ENCODE results near the gene RARA. TPM values are rescaled to one million over a fixed set of nuclear protein-coding genes. Genes with fewer than 3 reads are reported as not detected.

RARA gene
- polyA plus RNA-seq, 1 donor from 2014 or later = 6.6 TPM

GRCh38 chr17:40313668-40314583 lies 4.9 kb downstream of the RARA start:
- Histone ChIP-seq H3K9ac (ENCODE audit: low read length) (no peak overlapping the region), H3K9me3 (ENCODE audit: low read length) (no peaks in the 10 kb centered on the region), H3K27ac (ENCODE audit: low read length) (no peak overlapping the region), H3K36me3 (ENCODE audit: insufficient read depth, low read length) (no peaks in the 10 kb centered on the region), H3K4me3 (ENCODE audit: low read length) (no peak overlapping the region), H3F3A (ENCODE audit: insufficient read depth, low read length, poor library complexity, severe bottlenecking) (no peaks in the 10 kb centered on the region), H3K4me2 (ENCODE audit: low read length) (no peak overlapping the region), H3K79me2 (replicated peaks; ENCODE audit: insufficient read depth, low read length) (peaks cover 4% of the 10 kb centered on the region), H3K27me3 (ENCODE audit: insufficient read depth, low read depth, low read length) (peaks cover 4% of the 10 kb centered on the region), H3K9me2 (ENCODE audit: insufficient read depth, low read length) (no peaks in the 10 kb centered on the region), H2AFZ (ENCODE audit: low read depth, low read length) (no peak overlapping the region), H4K20me1 (ENCODE audit: insufficient read depth) (no peaks in the 10 kb centered on the region)
- TF ChIP-seq EP300 (conservative IDR thresholded peaks at IDR 0.05; ENCODE audit: poor library complexity, severe bottlenecking) = no peak
- no peak for TF ChIP-seq SMC3 (conservative IDR thresholded peaks at IDR 0.05; ENCODE audit: poor library complexity)
- TF ChIP-seq EZH2 (IDR thresholded peaks at IDR 0.05; ENCODE audit: borderline replicate concordance, insufficient read depth, low read length, poor library complexity, severe bottlenecking) = no peak
- no peak for TF ChIP-seq POLR2AphosphoS5 (IDR thresholded peaks at IDR 0.05)
- no peak for TF ChIP-seq CTCF (IDR thresholded peaks at IDR 0.05; ENCODE audit: poor library complexity, severe bottlenecking)
- no peak for TF ChIP-seq MXI1 (conservative IDR thresholded peaks at IDR 0.05; ENCODE audit: poor library complexity, severe bottlenecking)
- TF ChIP-seq REST (IDR thresholded peaks at IDR 0.05; ENCODE audit: borderline replicate concordance) = no peak
- no peak for TF ChIP-seq RAD21 (conservative IDR thresholded peaks at IDR 0.05)
- no peak for TF ChIP-seq TAF1 (IDR thresholded peaks at IDR 0.05; ENCODE audit: low read depth)

GRCh38 chr17:40314584-40314956 lies 5.6 kb downstream of the RARA start:
- no peaks in the 10 kb centered on the region for H3K9me2 ChIP-seq (ENCODE audit: insufficient read depth, low read length)
- TF ChIP-seq EP300 (conservative IDR thresholded peaks at IDR 0.05; ENCODE audit: poor library complexity, severe bottlenecking) (no peak), TAF1 (IDR thresholded peaks at IDR 0.05; ENCODE audit: low read depth) (no peak), POLR2AphosphoS5 (IDR thresholded peaks at IDR 0.05) (no peak), MXI1 (conservative IDR thresholded peaks at IDR 0.05; ENCODE audit: poor library complexity, severe bottlenecking) (no peak), RAD21 (conservative IDR thresholded peaks at IDR 0.05) (no peak), CTCF (IDR thresholded peaks at IDR 0.05; ENCODE audit: poor library complexity, severe bottlenecking) (no peak), EZH2 (IDR thresholded peaks at IDR 0.05; ENCODE audit: borderline replicate concordance, insufficient read depth, low read length, poor library complexity, severe bottlenecking) (no peak), SMC3 (conservative IDR thresholded peaks at IDR 0.05; ENCODE audit: poor library complexity) (no peak), REST (IDR thresholded peaks at IDR 0.05; ENCODE audit: borderline replicate concordance) (no peak)
- peaks cover 7% of the 10 kb centered on the region for H3K79me2 ChIP-seq (replicated peaks; ENCODE audit: insufficient read depth, low read length)
- H3K27ac ChIP-seq (ENCODE audit: low read length) = no peak overlapping the region
- H4K20me1 ChIP-seq (ENCODE audit: insufficient read depth) = no peaks in the 10 kb centered on the region
- H2AFZ ChIP-seq (ENCODE audit: low read depth, low read length) = no peak overlapping the region
- H3K4me2 ChIP-seq (ENCODE audit: low read length) = no peak overlapping the region
- peaks cover 5% of the 10 kb centered on the region for H3K27me3 ChIP-seq (ENCODE audit: insufficient read depth, low read depth, low read length)
- no peaks in the 10 kb centered on the region for H3K9me3 ChIP-seq (ENCODE audit: low read length)
- H3K9ac ChIP-seq (ENCODE audit: low read length) = no peak overlapping the region
- H3K4me3 ChIP-seq (ENCODE audit: low read length) = no peak overlapping the region
- H3K36me3 ChIP-seq (ENCODE audit: insufficient read depth, low read length) = no peaks in the 10 kb centered on the region
- H3F3A ChIP-seq (ENCODE audit: insufficient read depth, low read length, poor library complexity, severe bottlenecking) = no peaks in the 10 kb centered on the region
